K562 (cell line): Measurements from ENCODE around the gene JUND. TPM values are rescaled to one million over a fixed set of nuclear protein-coding genes. Genes with fewer than 3 reads are reported as not detected.

Source experiments
- NR4A1 ChIP-seq, 2 experiments: fragments of 250-450 bp in 1 of 2; fragments of 450-650 bp in 1 of 2; sonication (Bioruptor Pico) in 1 of 2; IDR thresholded peaks; 2 replicates each; pipeline versions ENCODE4 v1.4.0 to v1.6.1; 2016 to 2020; ENCODE audit warnings: mild to moderate bottlenecking in 2 of 2, missing compliant biosample characterization in 1 of 2, missing genetic modification characterization in 1 of 2, moderate library complexity in 1 of 2
- RFX1 ChIP-seq: fragments of 450-650 bp; IDR thresholded peaks from 2 replicates; pipeline ENCODE4 v1.6.1; 2016; ENCODE audit warnings: mild to moderate bottlenecking, moderate library complexity
- SMAD2 ChIP-seq: fragments of 150-350 bp; IDR thresholded peaks from 2 replicates; pipeline ENCODE4 v1.6.1; 2014; ENCODE audit warnings: low read depth, mild to moderate bottlenecking, low read length
- ZBTB40 ChIP-seq, 2 experiments: fragments of 450-650 bp in 1 of 2; sonication (generic) in 1 of 2; formaldehyde crosslinking in 1 of 2; IDR thresholded peaks; 2 replicates each; pipeline versions ENCODE4 v1.7.1 to v1.9.0; 2016 to 2022; ENCODE audit warnings: inconsistent platforms in 1 of 2, mild to moderate bottlenecking in 1 of 2, missing genetic modification reagents in 1 of 2
- polyA plus RNA-seq, 8 experiments: library from polyadenylated mRNA; depleted of rRNA in 4 of 8; stranded (reverse) in 5 of 8; unstranded in 3 of 8; fragments of >200 nt; fragmentation: Nextera tagmentation in 2 of 8; fragmentation: Illumina TruSeq in 1 of 8; extraction: Ambion mirVana in 2 of 8; extraction: Trizol in 1 of 8; gene quantifications; 2 replicates each; pipeline versions ENCODE4 v1.2.1 to v1.2.3, GENCODE V29; 2011 to 2014; ENCODE audit warnings: inconsistent platforms in 1 of 8, missing spikeins in 1 of 8
- total RNA-seq, 7 experiments: library from RNA; depleted of rRNA in 6 of 7; stranded (reverse); fragments of >200 nt in 6 of 7; fragmentation: Illumina TruSeq in 2 of 7; extraction: Trizol in 2 of 7; gene quantifications; 2 replicates each; pipeline versions ENCODE4 v1.2.1 to v1.2.3, GENCODE V29; 2011 to 2021; ENCODE audit warnings: low replicate concordance in 1 of 7

Gene JUND
- total and polyA plus RNA-seq, 9 of the 15 experiments (the other 6 are each of a cell fraction or from before 2014, with no cell fraction given) = 6.4 to 286 (median 42.3) TPM

GRCh38 chr19:18294467-18294864, 13.0 kb upstream of the JUND start (continued):
- TF ChIP-seq ZBTB40 (IDR thresholded peaks at IDR 0.05) (no peak), ZBTB40 (CRISPR knock-in tag; IDR thresholded peaks at IDR 0.05) (no peak), RFX1 (peak; percentile 88), NR4A1 (CRISPR knock-in tag; IDR thresholded peaks at IDR 0.05) (no peak), NR4A1 (tag; IDR thresholded peaks at IDR 0.05) (no peak), SMAD2 (no peak)
